Stimulated activated CD4-positive, alpha-beta T cell treated with anti-CD3 and anti-CD28 coated beads, Interleukin-4, amount 100 ng/mL, for 48 hours (primary cell): ENCODE measurements around the gene AFG3L2.

Source experiments
- DNase-seq, 2 donors: peaks; one replicate each; pipeline ENCODE4 v3.0.0-alpha.2; 2020; ENCODE audit warnings: low read depth in 2 of 2

Gene AFG3L2

GRCh38 chr18:12304351-12305210 lies 72.4 kb downstream of the AFG3L2 start:
- DNase-seq, result no peak

GRCh38 chr18:12302391-12303147 lies 74.5 kb downstream of the AFG3L2 start:
- no peak for DNase-seq

- DNase-seq, result no peak
Observed at GRCh38 chr18:12301263-12302005, 75.6 kb downstream of the AFG3L2 start.

- no peak for DNase-seq
Observed at GRCh38 chr18:12299862-12300261, 77.2 kb downstream of the AFG3L2 start.

GRCh38 chr18:12296457-12296856 lies 80.6 kb downstream of the AFG3L2 start:
- no peak for DNase-seq

GRCh38 chr18:12296087-12296403 lies 81.0 kb downstream of the AFG3L2 start:
- DNase-seq, result no peak

GRCh38 chr18:12295389-12296086 lies 81.5 kb downstream of the AFG3L2 start:
- no peak for DNase-seq

- DNase-seq, result no peak
Observed at GRCh38 chr18:12293831-12294230, 83.2 kb downstream of the AFG3L2 start.

GRCh38 chr18:12291690-12292089 lies 85.3 kb downstream of the AFG3L2 start:
- no peak for DNase-seq

GRCh38 chr18:12291161-12291560 lies 85.9 kb downstream of the AFG3L2 start:
- no peak for DNase-seq

GRCh38 chr18:12290086-12290485 lies 86.9 kb downstream of the AFG3L2 start:
- no peak for DNase-seq

GRCh38 chr18:12288403-12288755 lies 88.6 kb downstream of the AFG3L2 start:
- DNase-seq, result no peak

- DNase-seq, result no peak
Observed at GRCh38 chr18:12287684-12288402, 89.2 kb downstream of the AFG3L2 start.

- DNase-seq, result no peak
Observed at GRCh38 chr18:12287131-12287681, 89.8 kb downstream of the AFG3L2 start.

- no peak for DNase-seq
Observed at GRCh38 chr18:12283666-12284065, 93.4 kb downstream of the AFG3L2 start.

GRCh38 chr18:12283256-12283655 lies 93.8 kb downstream of the AFG3L2 start:
- no peak for DNase-seq

GRCh38 chr18:12282442-12283039 lies 94.5 kb downstream of the AFG3L2 start:
- DNase-seq, result no peak

- DNase-seq, result no peak
Observed at GRCh38 chr18:12281861-12282260, 95.2 kb downstream of the AFG3L2 start.

GRCh38 chr18:12279781-12280531 lies 97.1 kb downstream of the AFG3L2 start:
- DNase-seq, result no peak
